Stimulated activated CD8-positive, alpha-beta memory T cell treated with anti-CD3 and anti-CD28 coated beads, Interleukin-2, amount 100 ng/mL, for 48 hours (primary cell): ENCODE measurements around the gene UBL4A.
"Not testable (repeated sequence)": the region's sequence is repeated elsewhere in the genome, so short reads cannot be mapped to it uniquely, and the experiment has no call there.

ENCODE experiments used
- DNase-seq, 2 donors: peaks; one replicate each; pipeline ENCODE4 v3.0.0-alpha.2; 2020; ENCODE audit warnings: low read depth in 2 of 2

UBL4A gene

GRCh38 chrX:154508384-154508745, 21.9 kb upstream of the UBL4A start:
- no peak for DNase-seq

DNA sequence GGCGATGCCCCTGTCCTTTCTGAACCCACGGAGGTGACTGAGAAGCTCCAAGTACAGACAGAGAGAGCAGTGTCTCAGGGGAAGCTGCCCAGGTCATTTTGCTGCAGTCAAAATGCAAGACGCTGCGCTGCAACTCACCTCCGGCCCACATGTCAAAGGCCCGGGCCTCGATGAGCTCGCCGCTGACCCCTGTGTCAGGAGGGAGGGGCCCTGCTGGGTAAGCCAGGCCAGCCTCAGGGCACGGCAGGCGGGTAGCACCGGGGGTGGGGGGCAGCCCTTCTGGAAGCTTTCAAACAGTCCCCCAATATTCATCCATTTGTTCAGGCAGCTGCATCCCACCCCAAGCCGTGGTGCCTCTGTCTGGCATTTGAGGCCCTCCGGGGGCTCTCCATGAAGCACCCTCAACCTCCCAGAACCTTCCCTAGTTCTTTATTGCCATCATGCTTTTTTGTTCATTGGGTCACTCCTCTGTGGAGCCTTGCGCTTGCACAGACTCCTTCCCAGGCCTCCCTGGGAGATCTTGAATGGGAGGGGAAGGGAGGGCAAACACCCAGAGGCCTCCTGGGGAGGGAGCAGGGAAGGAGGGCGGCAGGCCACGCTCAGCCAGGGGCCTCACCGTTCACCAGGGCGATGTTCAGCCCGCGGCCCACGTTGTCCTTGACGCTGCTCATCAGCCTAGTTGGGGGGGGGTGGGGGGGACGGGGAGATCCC, 21.4 kb upstream of the UBL4A start:
- no peak for DNase-seq

- DNase-seq, result no peak
Observed at GRCh38 chrX:154506483-154507332, 20.3 kb upstream of the UBL4A start.

DNA sequence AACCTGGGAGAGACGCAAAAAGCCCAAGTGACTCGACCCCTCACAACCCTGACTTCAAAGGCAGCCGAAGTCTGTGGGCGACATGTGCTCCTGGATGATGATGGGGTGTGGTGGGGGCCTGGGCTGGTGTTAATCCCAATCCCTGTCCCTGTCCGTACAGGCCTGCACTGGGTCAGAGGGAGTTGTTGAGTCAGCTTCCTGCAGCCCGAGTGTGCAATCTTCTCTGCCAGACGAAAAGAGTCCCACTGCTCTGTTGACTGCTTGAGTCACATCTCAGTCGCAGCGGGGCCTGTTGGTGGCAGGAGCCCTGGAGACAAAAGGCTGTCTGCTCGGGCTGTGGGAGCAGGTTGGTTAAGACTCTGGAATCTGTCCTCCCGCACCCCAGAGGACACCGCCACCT, 19.3 kb upstream of the UBL4A start:
- DNase-seq, result no peak

- no peak for DNase-seq
Observed at GRCh38 chrX:154502989-154503388, 16.6 kb upstream of the UBL4A start.

- DNase-seq, result no peak
Observed at GRCh38 chrX:154502098-154502497, 15.7 kb upstream of the UBL4A start.

GRCh38 chrX:154501423-154501822, 15.0 kb upstream of the UBL4A start:
- not testable (repeated sequence) for DNase-seq

- DNase-seq, result not testable (repeated sequence)
Observed at GRCh38 chrX:154496591-154497137, 10.2 kb upstream of the UBL4A start.

GRCh38 chrX:154495472-154495922, 9.1 kb upstream of the UBL4A start:
- DNase-seq, result no peak

DNA sequence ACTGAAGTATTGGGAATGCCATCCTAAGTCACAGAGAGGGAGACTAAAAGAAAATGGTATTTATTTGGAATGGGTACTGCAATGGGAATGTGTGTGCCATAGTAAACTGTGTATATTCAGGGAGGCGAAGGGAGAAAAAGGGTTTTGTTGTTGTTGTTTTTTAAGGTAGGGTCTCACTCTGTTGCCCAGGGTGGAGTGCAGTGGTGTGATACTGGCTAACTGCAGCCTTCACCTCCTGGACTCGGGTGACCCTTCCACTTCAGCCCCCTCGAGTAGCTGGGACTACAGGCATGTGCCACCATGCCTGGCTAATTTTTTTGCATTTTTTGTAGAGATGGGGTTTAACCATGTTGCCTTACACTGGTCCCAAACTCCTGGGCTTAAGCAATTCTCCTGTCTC, 8.3 kb upstream of the UBL4A start:
- no peak for DNase-seq

DNA sequence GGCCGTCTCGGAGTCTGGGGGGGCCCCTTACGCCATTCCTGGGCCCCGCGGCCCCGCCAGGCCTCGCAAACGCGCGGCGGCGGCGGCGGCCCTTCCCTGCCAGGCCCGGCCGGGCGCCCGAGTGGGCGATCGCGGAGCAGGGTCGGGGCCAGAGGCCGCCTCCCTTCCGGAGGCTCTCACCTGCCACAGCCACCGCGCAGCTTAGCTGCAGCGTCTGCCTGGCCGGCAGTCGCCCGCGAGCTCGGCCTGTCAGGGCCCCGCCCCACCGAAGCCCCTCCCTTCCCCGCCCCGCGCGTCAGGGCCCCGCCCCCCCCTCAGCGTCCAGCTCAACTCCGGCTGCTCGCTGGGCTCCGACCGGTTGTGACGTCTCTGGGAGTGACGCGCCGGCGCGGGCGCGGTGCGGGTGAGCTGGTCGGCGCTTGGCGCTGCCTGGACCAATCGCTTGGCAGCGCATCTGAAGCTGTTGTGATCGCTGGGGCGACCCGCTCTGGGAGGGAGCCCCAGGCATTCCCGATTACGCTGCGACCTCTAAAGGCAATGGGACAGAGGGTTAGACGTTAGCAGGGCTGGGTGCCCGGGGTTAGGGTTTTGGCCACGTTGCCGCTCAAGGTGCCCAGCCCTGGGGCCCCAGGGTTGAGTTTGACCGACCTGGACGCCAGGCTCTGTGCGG, 4.1 kb upstream of the UBL4A start, which contains the start of gene SLC10A3:
SLC10A3 (minus strand) TSS at position 216 of the 670 bp plus-strand sequence. CDS start 1,689 bp downstream, outside the sequence.
- peak; percentile 79 to 81 for DNase-seq

- DNase-seq, result no peak
Observed at GRCh38 chrX:154490021-154490413, 3.6 kb upstream of the UBL4A start.

- DNase-seq, result no peak
Observed at GRCh38 chrX:154489182-154489581, 2.8 kb upstream of the UBL4A start.

DNA sequence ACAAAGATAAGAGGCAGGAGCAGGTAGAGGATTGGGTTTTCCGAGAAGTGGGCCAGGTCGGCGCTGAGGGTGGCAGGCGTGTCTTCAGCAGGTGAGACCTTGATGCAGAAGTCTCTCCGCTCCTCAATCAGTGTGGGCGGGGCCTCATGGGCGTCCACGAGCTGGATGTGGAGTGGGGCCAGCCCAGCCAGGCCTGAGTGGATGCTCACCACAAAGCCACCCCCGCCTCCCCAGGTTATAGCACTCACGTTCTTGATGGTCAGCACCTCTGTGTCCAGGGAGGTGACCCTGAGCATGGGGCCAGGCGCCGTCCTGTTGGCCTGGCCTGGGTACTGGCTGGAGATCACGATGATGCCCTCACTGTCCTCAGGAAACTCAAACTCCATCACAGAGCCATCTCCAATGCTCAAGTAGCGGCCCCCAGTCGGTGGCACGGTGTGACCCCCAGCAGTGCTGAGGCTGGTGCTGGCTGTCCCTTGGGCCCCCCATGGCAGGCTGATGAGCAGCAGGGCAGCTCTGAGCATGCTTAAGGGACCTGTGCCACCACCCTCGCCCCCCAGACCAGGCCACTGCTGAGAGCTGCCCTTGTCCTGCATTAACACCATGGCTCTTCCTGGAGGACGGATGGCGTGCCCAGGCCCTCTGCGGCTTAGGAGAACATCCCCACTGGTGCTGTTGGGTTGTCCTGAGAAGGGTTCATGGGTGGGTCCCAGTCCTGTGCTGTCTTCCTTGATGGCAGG, 2.1 kb upstream of the UBL4A start:
- no peak for DNase-seq

- no peak for DNase-seq
Observed at GRCh38 chrX:154487518-154488290, 1.3 kb upstream of the UBL4A start.

DNA sequence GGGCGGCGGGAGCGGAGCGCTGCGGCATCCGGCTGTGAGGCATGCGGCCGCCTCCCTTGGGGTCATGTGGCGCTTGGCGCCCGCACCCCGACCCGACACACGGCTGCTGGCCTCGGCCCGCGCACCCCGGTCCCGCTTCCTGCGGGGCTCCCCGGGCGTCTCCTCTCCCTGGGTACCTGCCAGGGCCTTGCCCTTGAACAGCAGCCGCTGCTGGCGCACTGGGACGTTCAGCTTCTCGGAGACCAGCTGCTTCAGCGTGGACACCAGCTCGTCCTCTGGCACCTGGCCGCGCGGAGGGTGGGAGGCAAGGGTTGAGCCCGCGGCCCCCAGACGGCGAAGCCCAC, 391 bp downstream of the UBL4A start:
- DNase-seq, result no peak

- no peak for DNase-seq
Observed at GRCh38 chrX:154485150-154486051, 1.0 kb downstream of the UBL4A start.

- DNase-seq, result no peak
Observed at GRCh38 chrX:154484255-154485149, 1.9 kb downstream of the UBL4A start.

GRCh38 chrX:154483325-154483724, 3.1 kb downstream of the UBL4A start:
- DNase-seq, result no peak
